ENCODE measurements around the gene ARHGAP36.

ARHGAP36 gene

DNA sequence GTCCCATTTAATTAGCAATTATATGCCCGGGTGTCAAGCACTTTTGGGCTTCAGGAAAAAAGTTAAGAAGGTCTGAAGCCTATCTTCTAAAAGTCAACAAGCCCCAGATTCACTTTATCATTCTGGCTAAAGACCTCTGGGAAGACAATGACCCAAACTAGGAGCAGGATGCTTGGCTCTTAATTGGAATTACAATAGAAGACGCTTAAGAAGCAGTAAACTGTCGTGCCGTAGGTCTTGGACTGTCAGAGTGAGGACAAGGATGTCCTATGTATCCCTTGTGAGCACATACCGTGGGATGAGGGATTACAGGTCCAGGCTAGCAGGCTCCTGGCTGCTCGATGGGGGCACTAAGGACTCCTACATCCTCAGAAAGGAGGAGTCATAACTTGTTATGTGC, 3.2 kb upstream of the ARHGAP36 start:
- Histone ChIP-seq H3K27me3 (ENCODE audit: insufficient read depth, low read length, poor library complexity) (peaks cover 9% of the 10 kb centered on the region), H3K79me2 (ENCODE audit: control insufficient read depth, insufficient read depth, low read length) (no peaks in the 10 kb centered on the region), H3K56ac (ENCODE audit: low read length) (no peak overlapping the region), H3K18ac (ENCODE audit: low read length) (no peak overlapping the region), H2BK120ac (ENCODE audit: low read depth, low read length) (no peak overlapping the region), H3K4ac (ENCODE audit: low read depth, low read length) (no peak overlapping the region), H2BK5ac (ENCODE audit: low read length) (no peak overlapping the region), H3K4me2 (ENCODE audit: low read length) (no peak overlapping the region), H2BK15ac (replicated peaks; ENCODE audit: low read depth) (no peak overlapping the region), H2AK5ac (ENCODE audit: low read length) (no peak overlapping the region), H3K79me1 (ENCODE audit: low read length) (no peaks in the 10 kb centered on the region), H3K36me3 (ENCODE audit: control insufficient read depth, insufficient read depth, low read length) (no peaks in the 10 kb centered on the region), H4K8ac (ENCODE audit: low read depth, low read length) (no peak overlapping the region), H3K23ac (ENCODE audit: low read length) (no peak overlapping the region), H3K9ac (ENCODE audit: low read length) (no peak overlapping the region), H4K5ac (ENCODE audit: low read length) (no peak overlapping the region), H3K27ac (ENCODE audit: low read depth, low read length) (no peak overlapping the region), H3K4me1 (ENCODE audit: control insufficient read depth, low read depth, low read length) (no peaks in the 10 kb centered on the region), H3K4me3 (ENCODE audit: low read length) (no peak overlapping the region)
- no peak for DNase-seq
- no CpG with 5 or more reads among the region's 6 CpGs for WGBS (ENCODE audit: extremely low coverage, insufficient coverage, low lambda C conversion rate)

DNA sequence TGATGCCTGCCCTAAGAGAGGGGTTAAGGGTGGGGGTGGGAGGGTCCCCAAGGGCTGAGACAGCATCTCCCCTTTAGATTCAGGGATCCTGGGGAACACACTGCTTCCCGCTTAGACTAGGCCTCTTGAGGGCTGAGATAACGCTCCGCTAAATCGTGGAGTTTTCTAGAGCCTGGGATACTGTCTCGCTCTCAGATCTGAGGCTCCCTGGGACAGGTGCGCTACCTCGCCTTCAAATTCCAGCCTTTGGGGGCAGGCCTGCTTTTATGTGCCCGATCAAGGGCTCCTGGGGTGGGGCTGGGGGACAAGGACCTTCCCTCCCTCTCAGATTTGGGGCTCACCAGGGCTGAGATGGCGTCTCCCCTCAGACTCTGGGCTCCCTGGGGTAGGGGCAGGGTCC, 440 bp upstream of the ARHGAP36 start:
- no peak overlapping the region for H3K4me3 ChIP-seq (ENCODE audit: low read length)
- H3K79me1 ChIP-seq (ENCODE audit: low read length), result no peaks in the 10 kb centered on the region
- H4K8ac ChIP-seq (ENCODE audit: low read depth, low read length), result no peak overlapping the region
- no peak overlapping the region for H3K23ac ChIP-seq (ENCODE audit: low read length)
- H3K4ac ChIP-seq (ENCODE audit: low read depth, low read length), result no peak overlapping the region
- no peak overlapping the region for H2BK120ac ChIP-seq (ENCODE audit: low read depth, low read length)
- no peak for DNase-seq
- no peaks in the 10 kb centered on the region for H3K79me2 ChIP-seq (ENCODE audit: control insufficient read depth, insufficient read depth, low read length)
- no peak overlapping the region for H2AK5ac ChIP-seq (ENCODE audit: low read length)
- no CpG with 5 or more reads among the region's 9 CpGs for WGBS (ENCODE audit: extremely low coverage, insufficient coverage, low lambda C conversion rate)
- H3K27me3 ChIP-seq (ENCODE audit: insufficient read depth, low read length, poor library complexity), result peaks cover 9% of the 10 kb centered on the region
- no peak overlapping the region for H3K9ac ChIP-seq (ENCODE audit: low read length)
- no peaks in the 10 kb centered on the region for H3K4me1 ChIP-seq (ENCODE audit: control insufficient read depth, low read depth, low read length)
- no peak overlapping the region for H3K18ac ChIP-seq (ENCODE audit: low read length)
- H3K56ac ChIP-seq (ENCODE audit: low read length), result no peak overlapping the region
- H3K27ac ChIP-seq (ENCODE audit: low read depth, low read length), result no peak overlapping the region
- H3K4me2 ChIP-seq (ENCODE audit: low read length), result no peak overlapping the region
- no peaks in the 10 kb centered on the region for H3K36me3 ChIP-seq (ENCODE audit: control insufficient read depth, insufficient read depth, low read length)
- H2BK15ac ChIP-seq (replicated peaks; ENCODE audit: low read depth), result no peak overlapping the region
- no peak overlapping the region for H2BK5ac ChIP-seq (ENCODE audit: low read length)
- no peak overlapping the region for H4K5ac ChIP-seq (ENCODE audit: low read length)

DNA sequence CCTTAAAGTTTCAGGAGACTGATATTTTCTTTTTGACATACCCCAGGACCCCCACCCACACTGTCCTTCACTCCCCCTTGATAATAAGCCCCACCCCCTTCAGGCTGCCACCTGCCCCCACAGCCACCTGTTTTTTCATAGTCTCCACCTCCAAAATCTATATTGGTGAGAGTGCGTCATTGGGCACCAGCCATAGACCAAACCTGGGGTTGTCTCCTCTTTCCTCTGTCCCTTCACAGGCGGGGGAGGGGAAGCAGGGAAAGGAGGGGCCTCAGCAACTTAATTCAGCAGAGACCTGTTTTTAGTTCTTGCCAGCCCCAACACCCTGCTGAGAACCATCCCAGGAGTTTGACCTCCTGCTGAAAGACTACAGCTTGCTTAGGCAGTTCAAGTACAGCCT, 1.1 kb downstream of the ARHGAP36 start:
- H2BK5ac ChIP-seq (ENCODE audit: low read length), result no peak overlapping the region
- H3K56ac ChIP-seq (ENCODE audit: low read length), result no peak overlapping the region
- no peak overlapping the region for H4K8ac ChIP-seq (ENCODE audit: low read depth, low read length)
- H3K27me3 ChIP-seq (ENCODE audit: insufficient read depth, low read length, poor library complexity), result peaks cover 9% of the 10 kb centered on the region
- no peak overlapping the region for H3K4me2 ChIP-seq (ENCODE audit: low read length)
- no CpG with 5 or more reads among the region's 2 CpGs for WGBS (ENCODE audit: extremely low coverage, insufficient coverage, low lambda C conversion rate)
- H4K5ac ChIP-seq (ENCODE audit: low read length), result no peak overlapping the region
- H3K79me2 ChIP-seq (ENCODE audit: control insufficient read depth, insufficient read depth, low read length), result no peaks in the 10 kb centered on the region
- no peaks in the 10 kb centered on the region for H3K79me1 ChIP-seq (ENCODE audit: low read length)
- H3K9ac ChIP-seq (ENCODE audit: low read length), result no peak overlapping the region
- H2AK5ac ChIP-seq (ENCODE audit: low read length), result no peak overlapping the region
- no peak for DNase-seq
- no peak overlapping the region for H3K23ac ChIP-seq (ENCODE audit: low read length)
- H3K36me3 ChIP-seq (ENCODE audit: control insufficient read depth, insufficient read depth, low read length), result no peaks in the 10 kb centered on the region
- no peak overlapping the region for H2BK15ac ChIP-seq (replicated peaks; ENCODE audit: low read depth)
- H3K4ac ChIP-seq (ENCODE audit: low read depth, low read length), result no peak overlapping the region
- H3K4me1 ChIP-seq (ENCODE audit: control insufficient read depth, low read depth, low read length), result no peaks in the 10 kb centered on the region
- H3K18ac ChIP-seq (ENCODE audit: low read length), result no peak overlapping the region
- H3K27ac ChIP-seq (ENCODE audit: low read depth, low read length), result no peak overlapping the region
- no peak overlapping the region for H3K4me3 ChIP-seq (ENCODE audit: low read length)
- no peak overlapping the region for H2BK120ac ChIP-seq (ENCODE audit: low read depth, low read length)

DNA sequence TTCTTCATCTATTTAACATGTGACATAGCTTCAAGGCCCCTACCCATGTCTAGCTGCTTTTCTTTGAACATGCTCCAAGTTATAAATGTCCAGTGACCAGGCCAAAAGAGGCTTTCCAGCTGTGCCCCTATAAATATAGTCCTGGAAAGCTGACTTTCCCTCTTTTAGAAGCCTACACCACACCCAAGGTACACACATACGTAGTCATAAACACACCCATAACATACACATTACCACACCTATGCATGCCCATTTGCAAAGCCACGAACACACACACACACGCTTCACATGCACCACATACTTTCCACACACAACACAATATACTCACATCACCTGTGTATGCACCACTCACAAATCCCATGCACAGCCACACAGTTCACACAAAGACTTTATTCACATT, 2.0 kb downstream of the ARHGAP36 start:
- no peak overlapping the region for H2AK5ac ChIP-seq (ENCODE audit: low read length)
- H2BK15ac ChIP-seq (replicated peaks; ENCODE audit: low read depth), result no peak overlapping the region
- no peak overlapping the region for H2BK5ac ChIP-seq (ENCODE audit: low read length)
- no peak overlapping the region for H3K9ac ChIP-seq (ENCODE audit: low read length)
- no peak overlapping the region for H4K5ac ChIP-seq (ENCODE audit: low read length)
- no peaks in the 10 kb centered on the region for H3K79me1 ChIP-seq (ENCODE audit: low read length)
- H4K8ac ChIP-seq (ENCODE audit: low read depth, low read length), result no peak overlapping the region
- H3K4ac ChIP-seq (ENCODE audit: low read depth, low read length), result no peak overlapping the region
- no peaks in the 10 kb centered on the region for H3K4me1 ChIP-seq (ENCODE audit: control insufficient read depth, low read depth, low read length)
- no peak overlapping the region for H3K56ac ChIP-seq (ENCODE audit: low read length)
- 100% methylated on average over 2 of the region's 3 CpGs for WGBS (ENCODE audit: extremely low coverage, insufficient coverage, low lambda C conversion rate)
- DNase-seq, result no peak
- no peak overlapping the region for H3K23ac ChIP-seq (ENCODE audit: low read length)
- no peaks in the 10 kb centered on the region for H3K36me3 ChIP-seq (ENCODE audit: control insufficient read depth, insufficient read depth, low read length)
- H3K27me3 ChIP-seq (ENCODE audit: insufficient read depth, low read length, poor library complexity), result peaks cover 9% of the 10 kb centered on the region
- no peak overlapping the region for H3K27ac ChIP-seq (ENCODE audit: low read depth, low read length)
- no peaks in the 10 kb centered on the region for H3K79me2 ChIP-seq (ENCODE audit: control insufficient read depth, insufficient read depth, low read length)
- no peak overlapping the region for H2BK120ac ChIP-seq (ENCODE audit: low read depth, low read length)
- H3K18ac ChIP-seq (ENCODE audit: low read length), result no peak overlapping the region
- no peak overlapping the region for H3K4me2 ChIP-seq (ENCODE audit: low read length)
- H3K4me3 ChIP-seq (ENCODE audit: low read length), result no peak overlapping the region

DNA sequence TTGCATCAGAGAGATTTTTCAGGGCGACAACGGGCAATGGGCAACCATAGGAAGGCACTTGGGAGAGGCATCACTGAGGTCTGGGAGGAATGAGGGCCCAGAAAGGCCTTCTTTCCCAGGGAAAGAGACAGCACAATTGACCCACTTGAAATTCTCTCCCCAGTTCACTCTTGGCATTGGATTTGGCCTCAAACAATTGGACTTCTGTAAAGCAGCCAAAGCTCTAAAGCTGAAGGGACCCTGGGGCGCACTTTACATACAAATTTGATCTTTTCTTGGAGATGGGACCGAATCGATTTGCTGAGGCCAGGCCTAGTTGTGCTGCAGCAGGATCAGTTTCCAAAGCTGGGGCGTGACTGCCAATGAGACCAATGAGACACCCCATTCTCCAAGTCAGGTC, 3.2 kb downstream of the ARHGAP36 start:
- Histone ChIP-seq H2BK5ac (ENCODE audit: low read length) (no peak overlapping the region), H3K4me3 (ENCODE audit: low read length) (no peak overlapping the region), H3K4ac (ENCODE audit: low read depth, low read length) (no peak overlapping the region), H4K5ac (ENCODE audit: low read length) (no peak overlapping the region), H3K36me3 (ENCODE audit: control insufficient read depth, insufficient read depth, low read length) (no peaks in the 10 kb centered on the region), H3K27ac (ENCODE audit: low read depth, low read length) (no peak overlapping the region), H3K27me3 (ENCODE audit: insufficient read depth, low read length, poor library complexity) (peaks cover 9% of the 10 kb centered on the region), H3K18ac (ENCODE audit: low read length) (no peak overlapping the region), H2BK120ac (ENCODE audit: low read depth, low read length) (no peak overlapping the region), H3K79me1 (ENCODE audit: low read length) (no peaks in the 10 kb centered on the region), H3K23ac (ENCODE audit: low read length) (no peak overlapping the region), H2AK5ac (ENCODE audit: low read length) (no peak overlapping the region), H3K56ac (ENCODE audit: low read length) (no peak overlapping the region), H3K4me2 (ENCODE audit: low read length) (no peak overlapping the region), H3K79me2 (ENCODE audit: control insufficient read depth, insufficient read depth, low read length) (no peaks in the 10 kb centered on the region), H4K8ac (ENCODE audit: low read depth, low read length) (no peak overlapping the region), H3K4me1 (ENCODE audit: control insufficient read depth, low read depth, low read length) (no peaks in the 10 kb centered on the region), H3K9ac (ENCODE audit: low read length) (no peak overlapping the region), H2BK15ac (replicated peaks; ENCODE audit: low read depth) (no peak overlapping the region)
- no peak for DNase-seq
- no CpG with 5 or more reads among the region's 6 CpGs for WGBS (ENCODE audit: extremely low coverage, insufficient coverage, low lambda C conversion rate)

DNA sequence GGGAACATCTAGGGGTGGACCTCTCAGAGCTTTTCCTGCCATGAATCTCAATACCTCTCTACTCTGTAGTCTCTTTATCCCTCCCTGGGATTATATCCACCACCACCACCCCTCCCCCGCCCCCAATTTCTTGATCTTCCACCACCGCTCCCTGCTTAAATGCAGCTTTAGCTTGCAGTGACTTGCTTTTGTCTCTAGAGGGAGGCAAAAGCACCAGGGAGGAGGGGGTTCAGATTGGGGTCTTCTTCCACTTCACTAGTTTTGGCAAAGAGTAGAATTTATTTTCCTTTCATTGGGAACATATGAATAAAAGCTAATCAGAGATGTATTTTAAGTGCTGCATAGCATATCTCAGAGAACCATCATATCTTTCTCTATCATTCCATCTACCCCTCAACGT, 5.5 kb downstream of the ARHGAP36 start:
- Histone ChIP-seq H3K18ac (ENCODE audit: low read length) (no peak overlapping the region), H3K23ac (ENCODE audit: low read length) (no peak overlapping the region), H4K8ac (ENCODE audit: low read depth, low read length) (no peak overlapping the region), H3K27ac (ENCODE audit: low read depth, low read length) (no peak overlapping the region), H4K5ac (ENCODE audit: low read length) (no peak overlapping the region), H3K4me1 (ENCODE audit: control insufficient read depth, low read depth, low read length) (peaks cover 3% of the 10 kb centered on the region), H3K79me2 (ENCODE audit: control insufficient read depth, insufficient read depth, low read length) (no peaks in the 10 kb centered on the region), H2BK5ac (ENCODE audit: low read length) (no peak overlapping the region), H3K27me3 (ENCODE audit: insufficient read depth, low read length, poor library complexity) (peaks cover 4% of the 10 kb centered on the region), H2BK120ac (ENCODE audit: low read depth, low read length) (no peak overlapping the region), H3K4me2 (ENCODE audit: low read length) (no peak overlapping the region), H3K79me1 (ENCODE audit: low read length) (no peaks in the 10 kb centered on the region), H3K36me3 (ENCODE audit: control insufficient read depth, insufficient read depth, low read length) (no peaks in the 10 kb centered on the region), H2AK5ac (ENCODE audit: low read length) (no peak overlapping the region), H3K4me3 (ENCODE audit: low read length) (no peak overlapping the region), H3K9ac (ENCODE audit: low read length) (no peak overlapping the region), H3K4ac (ENCODE audit: low read depth, low read length) (no peak overlapping the region), H2BK15ac (replicated peaks; ENCODE audit: low read depth) (no peak overlapping the region), H3K56ac (ENCODE audit: low read length) (no peak overlapping the region)
- WGBS (ENCODE audit: extremely low coverage, insufficient coverage, low lambda C conversion rate), result no CpG with 5 or more reads among the region's 3 CpGs
- no peak for DNase-seq
